Measurements from ENCODE around the gene CCDC40. TPM values are rescaled to one million over a fixed set of nuclear protein-coding genes. Genes with fewer than 3 reads are reported as not detected.
A peak's percentile ranks its signal among the peaks of the same experiment; 100 is the strongest.

Gene CCDC40
- total RNA-seq, 1 experiment from 2014 or later, result 3.9 TPM

DNA sequence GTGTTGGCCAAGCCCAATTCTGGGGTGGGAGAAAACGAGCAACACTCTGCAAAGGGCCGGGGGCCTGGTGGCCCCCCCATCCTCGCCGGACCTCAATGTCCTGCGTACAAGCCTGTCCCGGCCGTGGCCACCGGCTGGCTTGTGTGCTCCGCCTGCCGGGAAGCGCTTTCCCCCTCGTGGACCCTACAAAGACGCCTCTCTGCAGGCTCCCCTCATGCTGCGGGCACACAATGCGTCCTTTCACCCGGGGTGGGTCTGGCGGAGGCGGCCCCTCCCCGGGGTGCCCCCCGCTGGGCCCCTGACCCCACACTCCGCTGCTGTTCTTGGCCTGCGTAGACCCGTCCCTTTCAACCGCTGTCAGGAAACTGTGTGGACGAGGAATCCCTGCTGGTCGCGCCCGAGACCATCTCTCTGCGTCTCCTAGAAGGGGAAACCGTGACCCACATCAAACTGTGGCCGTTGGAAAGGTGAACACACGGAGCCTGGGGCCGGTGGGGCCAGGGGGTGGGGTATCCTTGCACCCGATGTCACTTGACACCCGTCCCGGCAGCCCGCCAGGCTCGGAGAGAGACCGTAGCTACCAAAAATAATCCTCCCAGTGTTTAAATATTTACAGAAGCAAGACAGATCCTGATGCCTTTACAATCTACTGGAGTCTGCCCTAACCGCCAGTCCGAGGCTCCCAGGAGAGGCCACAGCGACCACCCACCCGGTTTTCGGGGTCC, 44.4 kb upstream of the CCDC40 start:
- Histone ChIP-seq H3K4me1 (peaks cover 62% of the 10 kb centered on the region), H3K27me3 (replicated peaks; ENCODE audit: control insufficient read depth, insufficient read depth, low read length) (no peaks in the 10 kb centered on the region), H3K9me3 (no peaks in the 10 kb centered on the region), H3K4me3 (ENCODE audit: low read depth, low read length) (peak overlapping the region; percentile 48), H3K36me3 (ENCODE audit: control insufficient read depth, insufficient read depth, low read length) (no peaks in the 10 kb centered on the region; the same call in 1 of the 2 replicates)
- Mint-ChIP-seq H3K27ac (ENCODE audit: unreplicated experiment) (peak overlapping the region; percentile 100), H3K4me3 (ENCODE audit: unreplicated experiment) (peak overlapping the region; percentile 96), H3K4me1 (ENCODE audit: low read depth, unreplicated experiment) (peaks cover 44% of the 10 kb centered on the region), H3K9me3 (ENCODE audit: unreplicated experiment) (no peaks in the 10 kb centered on the region), H3K36me3 (ENCODE audit: insufficient read depth, unreplicated experiment) (peaks cover 29% of the 10 kb centered on the region), H3K27me3 (ENCODE audit: insufficient read depth, unreplicated experiment) (no peaks in the 10 kb centered on the region)
- POLR2A ChIA-PET, result interaction anchor here (0.5 to 4.5 kb wide), 11 partner anchors 11 to 370 kb away, joined by 3 to 170 read pairs (median 3); partner anchors contain the start of genes CBX4 and CBX8
- DNase-seq, result peak; percentile 72 to 75
- CTCF ChIA-PET, result interaction anchor here (0.6 to 1.4 kb wide), 11 partner anchors 19 to 270 kb away, joined by 3 to 8 read pairs (median 4); no protein-coding TSS in a partner anchor
- BruUV-seq (replicated peaks), result no TSS peak
- TF ChIP-seq, protein P1, sequence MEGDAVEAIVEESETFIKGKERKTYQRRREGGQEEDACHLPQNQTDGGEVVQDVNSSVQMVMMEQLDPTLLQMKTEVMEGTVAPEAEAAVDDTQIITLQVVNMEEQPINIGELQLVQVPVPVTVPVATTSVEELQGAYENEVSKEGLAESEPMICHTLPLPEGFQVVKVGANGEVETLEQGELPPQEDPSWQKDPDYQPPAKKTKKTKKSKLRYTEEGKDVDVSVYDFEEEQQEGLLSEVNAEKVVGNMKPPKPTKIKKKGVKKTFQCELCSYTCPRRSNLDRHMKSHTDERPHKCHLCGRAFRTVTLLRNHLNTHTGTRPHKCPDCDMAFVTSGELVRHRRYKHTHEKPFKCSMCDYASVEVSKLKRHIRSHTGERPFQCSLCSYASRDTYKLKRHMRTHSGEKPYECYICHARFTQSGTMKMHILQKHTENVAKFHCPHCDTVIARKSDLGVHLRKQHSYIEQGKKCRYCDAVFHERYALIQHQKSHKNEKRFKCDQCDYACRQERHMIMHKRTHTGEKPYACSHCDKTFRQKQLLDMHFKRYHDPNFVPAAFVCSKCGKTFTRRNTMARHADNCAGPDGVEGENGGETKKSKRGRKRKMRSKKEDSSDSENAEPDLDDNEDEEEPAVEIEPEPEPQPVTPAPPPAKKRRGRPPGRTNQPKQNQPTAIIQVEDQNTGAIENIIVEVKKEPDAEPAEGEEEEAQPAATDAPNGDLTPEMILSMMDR (IDR thresholded peaks at IDR 0.05; ENCODE audit: insufficient read depth in 1 of 2, low read depth in 1 of 2, low read length in 1 of 2, severe bottlenecking in 1 of 2, unreplicated experiment in 1 of 2), result no peak
- intact Hi-C loops (cut with micrococcal nuclease; ENCODE audit: unreplicated experiment), result loop anchor here (1.0 to 5.0 kb wide), 5 partner anchors 40 to 249 kb away; no protein-coding TSS in a partner anchor

DNA sequence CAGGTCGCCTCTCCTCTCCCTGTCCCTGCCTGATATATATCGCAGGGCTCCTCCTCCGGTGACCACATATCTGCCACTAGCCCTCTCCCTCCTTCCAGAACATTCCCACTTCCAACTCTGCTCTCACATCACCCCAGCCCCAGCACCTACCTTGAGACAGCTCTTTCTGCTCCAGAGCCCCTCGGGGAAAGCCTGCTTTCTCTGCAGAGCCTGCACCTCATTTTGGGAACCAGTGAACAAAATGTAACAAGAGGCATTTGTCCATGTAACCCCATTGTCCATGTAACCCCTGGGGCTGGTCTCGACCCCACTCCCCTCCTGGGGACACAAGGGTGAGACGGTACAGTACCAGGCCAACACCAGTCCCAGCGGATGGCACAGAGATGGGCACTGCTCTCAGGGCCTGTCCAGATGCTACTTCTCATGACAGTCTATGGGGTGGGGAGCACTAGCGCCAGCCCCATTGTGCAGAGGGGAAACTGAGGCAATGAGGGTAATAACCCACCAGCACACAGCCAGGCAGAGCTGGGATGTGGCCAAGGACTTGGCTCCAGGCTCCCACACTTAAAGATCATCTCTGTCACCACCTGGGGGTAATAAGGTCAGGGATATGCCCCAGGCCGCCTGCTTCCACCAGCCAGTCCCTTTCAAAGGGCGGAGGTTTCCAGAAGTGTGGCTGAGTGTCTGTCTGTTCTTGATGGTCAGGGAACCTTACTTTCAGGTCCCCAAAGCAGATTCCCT, 43.6 kb upstream of the CCDC40 start:
- Mint-ChIP-seq H3K4me3 (ENCODE audit: unreplicated experiment) (peak overlapping the region; percentile 96), H3K9me3 (ENCODE audit: unreplicated experiment) (no peaks in the 10 kb centered on the region), H3K27me3 (ENCODE audit: insufficient read depth, unreplicated experiment) (no peaks in the 10 kb centered on the region), H3K27ac (ENCODE audit: unreplicated experiment) (peak overlapping the region; percentile 100), H3K4me1 (ENCODE audit: low read depth, unreplicated experiment) (peaks cover 40% of the 10 kb centered on the region), H3K36me3 (ENCODE audit: insufficient read depth, unreplicated experiment) (peaks cover 29% of the 10 kb centered on the region)
- ChIA-PET CTCF (interaction anchor here (0.7 to 2.3 kb wide), 22 partner anchors 8 to 271 kb away, joined by 3 to 29 read pairs (median 6); partner anchors contain the start of genes CBX4, CBX8 and GAA), POLR2A (interaction anchor here (0.6 to 4.5 kb wide), 19 partner anchors 9 to 918 kb away, joined by 3 to 170 read pairs (median 5); partner anchors contain the start of genes CBX4, CBX8, ENGASE and GAA)
- no peaks in the 10 kb centered on the region; the same call in 1 of the 2 replicates for H3K36me3 ChIP-seq (ENCODE audit: control insufficient read depth, insufficient read depth, low read length)
- H3K9me3 ChIP-seq, result no peaks in the 10 kb centered on the region
- intact Hi-C loops (cut with micrococcal nuclease; ENCODE audit: unreplicated experiment), result loop anchor here (1.0 to 5.0 kb wide), 8 partner anchors 9 to 250 kb away; partner anchors contain the start of gene CBX4
- BruUV-seq (replicated peaks), result TSS peak; percentile 91
- peaks cover 57% of the 10 kb centered on the region for H3K4me1 ChIP-seq
- no peak for DNase-seq
- TF ChIP-seq, protein P1 (IDR thresholded peaks at IDR 0.05; ENCODE audit: insufficient read depth in 1 of 2, low read depth in 1 of 2, low read length in 1 of 2, severe bottlenecking in 1 of 2, unreplicated experiment in 1 of 2), result no peak
- H3K27me3 ChIP-seq (replicated peaks; ENCODE audit: control insufficient read depth, insufficient read depth, low read length), result no peaks in the 10 kb centered on the region
- H3K4me3 ChIP-seq (ENCODE audit: low read depth, low read length), result peak overlapping the region; percentile 48
